Kidney epithelial cell (primary cell): ENCODE results near the gene TNFRSF1B. TPM values are rescaled to one million over a fixed set of nuclear protein-coding genes. Genes with fewer than 3 reads are reported as not detected.

Experiments used
- DNase-seq: peaks from one replicate; pipeline ENCODE4 v3.0.0-alpha.2; 2010; ENCODE audit warnings: low read depth
- H3K27me3 ChIP-seq: 2 replicates; pipeline ENCODE4 v1.6.0; 2011; ENCODE audit warnings: low read length; ENCODE audit not compliant: control insufficient read depth, insufficient read depth
- H3K36me3 ChIP-seq: 2 replicates; pipeline ENCODE4 v1.5.1; 2011; ENCODE audit warnings: low read length; ENCODE audit not compliant: control insufficient read depth, insufficient read depth
- H3K4me3 ChIP-seq: 2 replicates; pipeline ENCODE4 v1.5.1; 2011; ENCODE audit warnings: low read depth, mild to moderate bottlenecking, control low read depth, low read length
- CTCF ChIP-seq: IDR thresholded peaks from 2 replicates; pipeline ENCODE4 v1.5.1; 2011; ENCODE audit warnings: mild to moderate bottlenecking, moderate library complexity, low read length, control low read depth, inconsistent platforms; ENCODE audit not compliant: insufficient read depth, poor library complexity, severe bottlenecking
- total RNA-seq: library from RNA; depleted of rRNA; stranded (reverse); fragments of >200 nt; gene quantifications from 2 replicates; pipeline ENCODE4 v1.2.3, GENCODE V29; 2015

Gene TNFRSF1B
- total RNA-seq, 1 donor from 2014 or later, result 0.21 TPM

GRCh38 chr1:12140515-12141162 is 26.2 kb upstream of the TNFRSF1B start:
- TF ChIP-seq CTCF, result no peak
- H3K27me3 ChIP-seq, result peaks cover 5% of the 10 kb centered on the region
- no peak for DNase-seq
- H3K4me3 ChIP-seq, result no peak overlapping the region
- H3K36me3 ChIP-seq, result no peaks in the 10 kb centered on the region

GRCh38 chr1:12141163-12141850 is 25.5 kb upstream of the TNFRSF1B start:
- no peaks in the 10 kb centered on the region for H3K36me3 ChIP-seq
- no peak overlapping the region for H3K4me3 ChIP-seq
- peaks cover 8% of the 10 kb centered on the region for H3K27me3 ChIP-seq
- DNase-seq, result no peak
- no peak for TF ChIP-seq CTCF

- Histone ChIP-seq H3K27me3 (peaks cover 8% of the 10 kb centered on the region), H3K36me3 (no peaks in the 10 kb centered on the region), H3K4me3 (no peak overlapping the region)
- DNase-seq, result no peak
- TF ChIP-seq CTCF, result no peak
These were observed 24.5 kb upstream of the TNFRSF1B start for GRCh38 chr1:12142141-12142823.

GRCh38 chr1:12142891-12143630 is 23.7 kb upstream of the TNFRSF1B start:
- no peaks in the 10 kb centered on the region for H3K36me3 ChIP-seq
- H3K27me3 ChIP-seq, result peaks cover 8% of the 10 kb centered on the region
- no peak overlapping the region for H3K4me3 ChIP-seq
- no peak for TF ChIP-seq CTCF
- DNase-seq, result no peak

- Histone ChIP-seq H3K36me3 (no peaks in the 10 kb centered on the region), H3K27me3 (peaks cover 5% of the 10 kb centered on the region), H3K4me3 (no peak overlapping the region)
- no peak for TF ChIP-seq CTCF
- no peak for DNase-seq
These were observed 23.1 kb upstream of the TNFRSF1B start for GRCh38 chr1:12143631-12144155.
